ENCODE data around the gene LRRC27.

DNA sequence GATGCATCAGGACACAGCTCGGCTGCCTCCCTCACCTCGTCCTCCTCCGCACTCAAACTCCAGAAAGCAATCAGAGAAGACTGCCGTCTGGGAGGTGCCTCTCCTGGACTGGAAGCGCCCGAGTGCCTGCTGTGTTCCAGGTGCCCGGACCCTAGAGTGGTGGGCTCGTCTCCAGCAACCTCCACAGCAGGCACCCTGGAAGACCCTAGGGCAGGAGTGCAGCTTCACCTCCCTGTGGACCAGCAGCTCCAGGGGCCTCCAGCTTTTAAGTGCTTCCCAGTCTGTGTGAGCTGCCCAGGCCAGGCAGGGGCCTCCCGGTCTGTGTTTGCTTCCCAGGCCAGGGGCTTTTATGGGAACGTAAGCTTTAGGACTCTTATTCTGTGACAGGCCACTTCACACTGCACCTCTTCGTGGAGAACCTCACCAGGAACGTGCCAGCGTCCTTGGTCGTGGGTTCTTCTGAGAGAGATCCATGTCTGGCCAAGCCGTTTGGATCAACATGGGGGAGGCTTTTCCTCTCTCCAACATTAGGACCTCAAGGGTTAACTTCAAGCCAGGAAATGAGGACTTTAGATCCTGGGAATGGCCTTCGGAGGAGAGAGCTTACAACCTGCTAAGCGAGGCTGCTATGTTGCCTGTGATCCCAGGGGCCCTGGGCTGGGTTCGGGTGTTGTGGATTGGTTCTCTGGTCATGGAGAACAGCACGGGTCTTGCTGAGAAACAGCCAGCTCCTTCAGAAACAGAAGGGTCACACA, 59.1 kb downstream of the LRRC27 start:
- TF ChIP-seq TCF12 (IDR thresholded peaks at IDR 0.05; ENCODE audit: low read depth) (no peak), CEBPB (IDR thresholded peaks at IDR 0.05) (no peak), CREB1 (IDR thresholded peaks at IDR 0.05; ENCODE audit: low read depth) (no peak), RAD21 (IDR thresholded peaks at IDR 0.05; ENCODE audit: low read depth) (no peak), TAF1 (IDR thresholded peaks at IDR 0.05; ENCODE audit: low read depth) (no peak), EP300 (IDR thresholded peaks at IDR 0.05; ENCODE audit: borderline replicate concordance) (no peak), REST (IDR thresholded peaks at IDR 0.05; ENCODE audit: low read depth) (no peak), TEAD4 (IDR thresholded peaks at IDR 0.05) (no peak), EGR1 (IDR thresholded peaks at IDR 0.05) (no peak)
